HEK293T (cell line): ENCODE results near the gene ABCA9.

Experiments
- CTCF ChIA-PET: fragments of 350-600 bp; formaldehyde crosslinking; extraction: SDS; loops from one replicate; lab custom pipeline; 2021; ENCODE audit warnings: antibody characterized with exemption, inconsistent platforms; lab: Yijun Ruan, JAX
- POLR2A ChIA-PET: fragments of 350-600 bp; formaldehyde crosslinking; extraction: SDS; loops from one replicate; lab custom pipeline; 2020; ENCODE audit warnings: antibody characterized with exemption, inconsistent platforms; lab: Yijun Ruan, JAX
- DNase-seq: peaks from one replicate; pipeline ENCODE4 v3.0.0; 2012; ENCODE audit warnings: mixed read lengths; ENCODE audit errors: extremely low spot score
- ARNT ChIP-seq: fragments of 450-650 bp; IDR thresholded peaks from 2 replicates; pipeline ENCODE4 v1.6.1; 2017; ENCODE audit warnings: mild to moderate bottlenecking
- BHLHE40 ChIP-seq: fragments of 450-650 bp; IDR thresholded peaks from 2 replicates; pipeline ENCODE4 v1.6.1; 2016; ENCODE audit warnings: mild to moderate bottlenecking, moderate library complexity, borderline replicate concordance
- CTBP1 ChIP-seq: fragments of 450-650 bp; IDR thresholded peaks from 2 replicates; pipeline ENCODE4 v1.6.1; 2016; ENCODE audit warnings: borderline replicate concordance
- ELF4 ChIP-seq: fragments of 450-650 bp; IDR thresholded peaks from 2 replicates; pipeline ENCODE4 v1.6.1; 2017; ENCODE audit warnings: antibody characterized with exemption
- FOXA1 ChIP-seq: fragments of 450-650 bp; IDR thresholded peaks from 2 replicates; pipeline ENCODE4 v1.6.1; 2016; ENCODE audit warnings: mild to moderate bottlenecking
- FOXK2 ChIP-seq: fragments of 450-650 bp; IDR thresholded peaks from 2 replicates; pipeline ENCODE4 v1.6.1; 2016; ENCODE audit warnings: mild to moderate bottlenecking
- FOXM1 ChIP-seq: fragments of 450-650 bp; IDR thresholded peaks from 2 replicates; pipeline ENCODE4 v1.6.1; 2017; ENCODE audit warnings: mild to moderate bottlenecking, borderline replicate concordance
- HDGF ChIP-seq: fragments of 450-650 bp; IDR thresholded peaks from 2 replicates; pipeline ENCODE4 v1.6.1; 2017; ENCODE audit warnings: antibody characterized with exemption, borderline replicate concordance
- L3MBTL2 ChIP-seq: fragments of 450-650 bp; conservative IDR thresholded peaks from 2 replicates; pipeline ENCODE4 v1.6.1; 2016; ENCODE audit warnings: mild to moderate bottlenecking
- LEF1 ChIP-seq: fragments of 450-650 bp; IDR thresholded peaks from 2 replicates; pipeline ENCODE4 v1.6.1; 2017; ENCODE audit warnings: mild to moderate bottlenecking, borderline replicate concordance
- NFRKB ChIP-seq: fragments of 450-650 bp; IDR thresholded peaks from 2 replicates; pipeline ENCODE4 v1.6.1; 2016; ENCODE audit warnings: mild to moderate bottlenecking, moderate library complexity
- PKNOX1 ChIP-seq: fragments of 450-650 bp; IDR thresholded peaks from 2 replicates; pipeline ENCODE4 v1.6.1; 2016
- SP1 ChIP-seq: fragments of 450-650 bp; IDR thresholded peaks from 2 replicates; pipeline ENCODE4 v1.6.1; 2017
- SUZ12 ChIP-seq: fragments of 450-650 bp; IDR thresholded peaks from 2 replicates; pipeline ENCODE4 v1.6.1; 2016; ENCODE audit warnings: mild to moderate bottlenecking
- TARDBP ChIP-seq: fragments of 450-650 bp; IDR thresholded peaks from 2 replicates; pipeline ENCODE4 v1.6.1; 2016
- ZNF384 ChIP-seq: fragments of 450-650 bp; IDR thresholded peaks from 2 replicates; pipeline ENCODE4 v1.6.1; 2016

Gene ABCA9

GRCh38 chr17:69060822-69061221, at the start of gene ABCA9:
Gene ABCA9, minus strand, starts transcription at chr17:69060927. Its CDS starts 9,801 bp downstream, at chr17:69051126.
- no peak for TF ChIP-seq FOXA1
- no peak for TF ChIP-seq FOXM1
- TF ChIP-seq ELF4 = no peak
- TF ChIP-seq ZNF384 = no peak
- TF ChIP-seq FOXK2 = no peak
- no peak for TF ChIP-seq SP1
- TF ChIP-seq TARDBP = no peak
- no peak for TF ChIP-seq HDGF
- no peak for TF ChIP-seq PKNOX1
- TF ChIP-seq SUZ12 = no peak
- no peak for TF ChIP-seq LEF1
- no peak for TF ChIP-seq NFRKB
- TF ChIP-seq BHLHE40 = no peak
- no peak for TF ChIP-seq CTBP1
- no peak for TF ChIP-seq L3MBTL2
- no peak for TF ChIP-seq ARNT
- no peak for DNase-seq
- CTCF ChIA-PET = no interaction called here
- POLR2A ChIA-PET = no interaction called here

GRCh38 chr17:69105907-69106730, 45.4 kb upstream of the ABCA9 start:
- DNase-seq = no peak
- no peak for TF ChIP-seq CTBP1
- TF ChIP-seq SUZ12 = no peak
- TF ChIP-seq HDGF = no peak
- no peak for TF ChIP-seq ELF4
- TF ChIP-seq L3MBTL2 = no peak
- TF ChIP-seq NFRKB = no peak
- no peak for TF ChIP-seq LEF1
- TF ChIP-seq FOXA1 = no peak
- TF ChIP-seq ARNT = no peak
- no peak for TF ChIP-seq FOXM1
- TF ChIP-seq SP1 = no peak
- TF ChIP-seq FOXK2 = no peak
- ChIA-PET POLR2A (no interaction called here), CTCF (no interaction called here)

- TF ChIP-seq FOXA1 (no peak), FOXM1 (no peak), FOXK2 (no peak), TARDBP (no peak), ELF4 (no peak), CTBP1 (no peak), SUZ12 (no peak), L3MBTL2 (no peak)
- ChIA-PET CTCF (interaction anchor here (0.7 kb wide), 1 partner anchor 36 kb away, joined by 3 read pairs; no protein-coding TSS in a partner anchor), POLR2A (no interaction called here)
- no peak for DNase-seq
These were observed 43.0 kb upstream of the ABCA9 start for GRCh38 chr17:69103557-69104233.

GRCh38 chr17:69098625-69099024, 37.9 kb upstream of the ABCA9 start:
- TF ChIP-seq NFRKB = no peak
- no peak for TF ChIP-seq HDGF
- TF ChIP-seq FOXM1 = no peak
- TF ChIP-seq SP1 = no peak
- TF ChIP-seq BHLHE40 = no peak
- TF ChIP-seq CTBP1 = no peak
- no peak for TF ChIP-seq ZNF384
- TF ChIP-seq ARNT = no peak
- TF ChIP-seq L3MBTL2 = no peak
- no peak for TF ChIP-seq FOXK2
- TF ChIP-seq SUZ12 = no peak
- TF ChIP-seq TARDBP = no peak
- ChIA-PET CTCF (no interaction called here), POLR2A (no interaction called here)
- no peak for DNase-seq

- POLR2A ChIA-PET = no interaction called here
- TF ChIP-seq PKNOX1 (no peak), LEF1 (no peak), ZNF384 (no peak), L3MBTL2 (no peak), ELF4 (no peak), BHLHE40 (no peak), NFRKB (no peak), SUZ12 (no peak), FOXM1 (no peak), SP1 (no peak), TARDBP (no peak)
- CTCF ChIA-PET = no interaction called here
- no peak for DNase-seq
These were observed 35.8 kb upstream of the ABCA9 start for GRCh38 chr17:69096541-69096940.

- TF ChIP-seq TARDBP (no peak), FOXM1 (no peak), HDGF (no peak), PKNOX1 (no peak), FOXK2 (no peak), SP1 (no peak), L3MBTL2 (no peak), SUZ12 (no peak)
- no peak for DNase-seq
- CTCF ChIA-PET = interaction anchor here (0.6 kb wide), 1 partner anchor 315 kb away, joined by 3 read pairs; no protein-coding TSS in a partner anchor
- POLR2A ChIA-PET = no interaction called here
These were observed 33.3 kb upstream of the ABCA9 start for GRCh38 chr17:69093995-69094394.
